Right lung (tissue), 5 donors: ENCODE data around the gene IQCM. TPM values are rescaled to one million over a fixed set of nuclear protein-coding genes. Genes with fewer than 3 reads are reported as not detected.

Experiments used
- DNase-seq, 2 donors: peaks; one replicate each; pipeline ENCODE4 v3.0.0-alpha.2; 2013
- polyA plus RNA-seq, 5 donors: library from polyadenylated mRNA; unstranded; fragments of 120-200 nt; gene quantifications; one replicate each; pipeline versions ENCODE4 v1.2.1 to v1.2.3, GENCODE V29; 2013; ENCODE audit warnings: inconsistent platforms in 1 of 5, low replicate concordance in 1 of 5; ENCODE audit not compliant: insufficient read length in 5 of 5, insufficient read depth in 1 of 5

The IQCM gene
- polyA plus RNA-seq, 5 donors, result not detected

GRCh38 chr4:149781150-149781549 is 34.5 kb downstream of the IQCM start:
- no peak for DNase-seq

- no peak for DNase-seq
Measured at GRCh38 chr4:149768477-149768876, 47.2 kb downstream of the IQCM start.

GRCh38 chr4:149766135-149766534 is 49.5 kb downstream of the IQCM start:
- DNase-seq, result no peak

GRCh38 chr4:149765630-149766029 is 50.0 kb downstream of the IQCM start:
- no peak for DNase-seq

GRCh38 chr4:149755969-149756368 is 59.7 kb downstream of the IQCM start:
- DNase-seq, result no peak

GRCh38 chr4:149754526-149754925 is 61.1 kb downstream of the IQCM start:
- DNase-seq, result no peak

GRCh38 chr4:149752729-149753128 is 62.9 kb downstream of the IQCM start:
- no peak for DNase-seq

GRCh38 chr4:149751174-149751573 is 64.5 kb downstream of the IQCM start:
- no peak for DNase-seq

GRCh38 chr4:149749784-149750183 is 65.9 kb downstream of the IQCM start:
- no peak for DNase-seq

GRCh38 chr4:149747646-149748045 is 68.0 kb downstream of the IQCM start:
- DNase-seq, result no peak

- no peak for DNase-seq
Measured at GRCh38 chr4:149746276-149746675, 69.4 kb downstream of the IQCM start.

- no peak for DNase-seq
Measured at GRCh38 chr4:149741186-149741831, 74.3 kb downstream of the IQCM start.

- no peak for DNase-seq
Measured at GRCh38 chr4:149738156-149738555, 77.5 kb downstream of the IQCM start.

GRCh38 chr4:149735796-149736195 is 79.8 kb downstream of the IQCM start:
- no peak for DNase-seq

GRCh38 chr4:149728444-149728843 is 87.2 kb downstream of the IQCM start:
- DNase-seq, result no peak

- no peak for DNase-seq
Measured at GRCh38 chr4:149727663-149728062, 88.0 kb downstream of the IQCM start.

GRCh38 chr4:149723065-149723464 is 92.6 kb downstream of the IQCM start:
- no peak for DNase-seq

GRCh38 chr4:149719806-149720205 is 95.8 kb downstream of the IQCM start:
- no peak for DNase-seq

GRCh38 chr4:149719357-149719756 is 96.3 kb downstream of the IQCM start:
- DNase-seq, result no peak

GRCh38 chr4:149718500-149718899 is 97.1 kb downstream of the IQCM start:
- no peak for DNase-seq

- DNase-seq, result no peak
Measured at GRCh38 chr4:149716728-149717127, 98.9 kb downstream of the IQCM start.

- DNase-seq, result no peak
Measured at GRCh38 chr4:149715822-149716585, 99.6 kb downstream of the IQCM start.

GRCh38 chr4:149713031-149713430 is 102.6 kb downstream of the IQCM start:
- no peak for DNase-seq
